ENCODE data around the gene PRELP.

PRELP gene

DNA sequence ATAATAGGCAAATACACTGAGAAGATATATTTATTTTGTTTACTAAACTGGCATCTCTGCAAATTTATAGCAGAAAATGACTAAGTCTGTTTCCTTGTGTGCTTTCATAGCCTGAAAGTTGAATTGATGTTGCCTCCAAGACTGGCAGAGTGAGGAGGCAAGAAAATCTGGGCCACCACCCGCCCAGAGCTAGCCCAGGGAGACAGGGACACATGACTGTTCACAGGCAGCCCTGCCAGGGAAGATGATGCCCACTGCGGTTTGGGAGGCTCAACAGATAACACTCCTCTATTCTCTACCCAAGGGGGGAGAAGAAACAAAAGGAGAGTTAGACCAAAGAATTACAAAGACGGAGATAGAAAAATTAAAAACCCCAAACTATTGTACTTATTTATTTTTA lies 55.5 kb downstream of the PRELP start:
- Histone ChIP-seq H4K20me1 (ENCODE audit: insufficient read depth, low read length) (no peaks in the 10 kb centered on the region), H3K27ac (ENCODE audit: low read length) (no peak overlapping the region), H3K4me3 (ENCODE audit: low read length) (no peak overlapping the region), H3K4me2 (ENCODE audit: low read length) (no peak overlapping the region), H3K4me1 (ENCODE audit: low read length) (peaks cover 2% of the 10 kb centered on the region; the same call in 1 of the 2 replicates), H2AFZ (ENCODE audit: low read depth, low read length) (no peak overlapping the region), H3K36me3 (replicated peaks; ENCODE audit: low read depth, low read length) (no peaks in the 10 kb centered on the region), H3K9me3 (ENCODE audit: insufficient read depth, low read length) (no peaks in the 10 kb centered on the region), H3K27me3 (ENCODE audit: low read depth, low read length) (peaks cover 22% of the 10 kb centered on the region), H3K79me2 (ENCODE audit: low read length) (no peaks in the 10 kb centered on the region), H3K9ac (ENCODE audit: low read length) (no peak overlapping the region)
- TF ChIP-seq, protein P1, sequence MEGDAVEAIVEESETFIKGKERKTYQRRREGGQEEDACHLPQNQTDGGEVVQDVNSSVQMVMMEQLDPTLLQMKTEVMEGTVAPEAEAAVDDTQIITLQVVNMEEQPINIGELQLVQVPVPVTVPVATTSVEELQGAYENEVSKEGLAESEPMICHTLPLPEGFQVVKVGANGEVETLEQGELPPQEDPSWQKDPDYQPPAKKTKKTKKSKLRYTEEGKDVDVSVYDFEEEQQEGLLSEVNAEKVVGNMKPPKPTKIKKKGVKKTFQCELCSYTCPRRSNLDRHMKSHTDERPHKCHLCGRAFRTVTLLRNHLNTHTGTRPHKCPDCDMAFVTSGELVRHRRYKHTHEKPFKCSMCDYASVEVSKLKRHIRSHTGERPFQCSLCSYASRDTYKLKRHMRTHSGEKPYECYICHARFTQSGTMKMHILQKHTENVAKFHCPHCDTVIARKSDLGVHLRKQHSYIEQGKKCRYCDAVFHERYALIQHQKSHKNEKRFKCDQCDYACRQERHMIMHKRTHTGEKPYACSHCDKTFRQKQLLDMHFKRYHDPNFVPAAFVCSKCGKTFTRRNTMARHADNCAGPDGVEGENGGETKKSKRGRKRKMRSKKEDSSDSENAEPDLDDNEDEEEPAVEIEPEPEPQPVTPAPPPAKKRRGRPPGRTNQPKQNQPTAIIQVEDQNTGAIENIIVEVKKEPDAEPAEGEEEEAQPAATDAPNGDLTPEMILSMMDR (IDR thresholded peaks at IDR 0.05; ENCODE audit: low read depth, low read length): no peak
- TF ChIP-seq EZH2phosphoT487 (IDR thresholded peaks at IDR 0.05; ENCODE audit: low read depth): no peak

DNA sequence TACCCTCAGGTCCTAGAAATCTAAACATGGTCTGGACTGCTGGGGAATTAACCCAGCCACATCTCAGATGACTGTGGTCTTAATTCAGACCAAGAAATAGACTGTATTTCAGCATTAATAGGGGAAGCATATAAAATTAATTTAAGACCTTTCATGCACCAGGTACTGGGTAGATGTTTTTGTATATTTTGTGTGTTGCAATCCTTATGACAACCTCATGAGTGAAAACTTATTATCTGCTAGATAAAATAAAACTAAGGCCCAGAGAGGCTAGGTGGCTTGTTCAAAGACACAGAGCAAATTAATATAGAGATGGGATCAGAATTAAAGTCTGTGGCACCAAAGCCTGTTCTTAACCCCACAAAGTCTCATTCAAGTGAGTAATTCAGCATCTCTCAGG lies 58.4 kb downstream of the PRELP start:
- Histone ChIP-seq H2AFZ (ENCODE audit: low read depth, low read length) (no peak overlapping the region), H3K27me3 (ENCODE audit: low read depth, low read length) (peaks cover 33% of the 10 kb centered on the region), H3K4me1 (ENCODE audit: low read length) (peaks cover 2% of the 10 kb centered on the region; the same call in 1 of the 2 replicates), H3K36me3 (replicated peaks; ENCODE audit: low read depth, low read length) (no peaks in the 10 kb centered on the region), H4K20me1 (ENCODE audit: insufficient read depth, low read length) (no peaks in the 10 kb centered on the region), H3K27ac (ENCODE audit: low read length) (no peak overlapping the region), H3K79me2 (ENCODE audit: low read length) (no peaks in the 10 kb centered on the region), H3K9ac (ENCODE audit: low read length) (no peak overlapping the region), H3K4me3 (ENCODE audit: low read length) (no peak overlapping the region), H3K4me2 (ENCODE audit: low read length) (no peak overlapping the region), H3K9me3 (ENCODE audit: insufficient read depth, low read length) (no peaks in the 10 kb centered on the region)
- TF ChIP-seq, protein P1 (IDR thresholded peaks at IDR 0.05; ENCODE audit: low read depth, low read length): no peak
- TF ChIP-seq EZH2phosphoT487 (IDR thresholded peaks at IDR 0.05; ENCODE audit: low read depth): no peak

GRCh38 chr1:203534526-203534925 lies 58.9 kb downstream of the PRELP start:
- H3K36me3 ChIP-seq (replicated peaks; ENCODE audit: low read depth, low read length): no peaks in the 10 kb centered on the region
- H3K9ac ChIP-seq (ENCODE audit: low read length): no peak overlapping the region
- peaks cover 33% of the 10 kb centered on the region for H3K27me3 ChIP-seq (ENCODE audit: low read depth, low read length)
- TF ChIP-seq, protein P1 (IDR thresholded peaks at IDR 0.05; ENCODE audit: low read depth, low read length): no peak
- TF ChIP-seq EZH2phosphoT487 (IDR thresholded peaks at IDR 0.05; ENCODE audit: low read depth): no peak
- no peaks in the 10 kb centered on the region for H3K79me2 ChIP-seq (ENCODE audit: low read length)
- H3K4me3 ChIP-seq (ENCODE audit: low read length): no peak overlapping the region
- no peaks in the 10 kb centered on the region for H4K20me1 ChIP-seq (ENCODE audit: insufficient read depth, low read length)
- H3K4me2 ChIP-seq (ENCODE audit: low read length): no peak overlapping the region
- H2AFZ ChIP-seq (ENCODE audit: low read depth, low read length): no peak overlapping the region
- no peak overlapping the region for H3K27ac ChIP-seq (ENCODE audit: low read length)
- peaks cover under 1% of the 10 kb centered on the region; the same call in 1 of the 2 replicates for H3K4me1 ChIP-seq (ENCODE audit: low read length)
- H3K9me3 ChIP-seq (ENCODE audit: insufficient read depth, low read length): no peaks in the 10 kb centered on the region

DNA sequence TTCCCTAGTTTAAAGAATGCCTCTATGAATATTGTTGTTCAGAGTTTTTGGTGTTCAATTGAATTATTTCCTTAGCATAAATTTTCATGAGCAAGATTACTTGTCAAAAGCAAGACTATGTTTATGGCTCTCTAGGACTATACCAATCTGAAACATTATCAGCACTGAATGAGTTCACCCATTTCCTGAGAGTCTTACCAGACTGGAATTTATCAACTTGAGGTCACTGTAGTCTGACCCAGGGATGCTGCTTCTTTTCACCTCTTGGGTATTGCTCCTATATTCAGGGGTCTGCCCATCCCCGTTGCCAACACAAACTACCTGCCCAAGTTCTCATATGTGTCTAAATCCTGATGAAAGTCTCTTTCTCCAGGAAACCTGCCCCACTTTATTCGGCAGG lies 61.0 kb downstream of the PRELP start:
- no peak for TF ChIP-seq EZH2phosphoT487 (IDR thresholded peaks at IDR 0.05; ENCODE audit: low read depth)
- TF ChIP-seq, protein P1 (IDR thresholded peaks at IDR 0.05; ENCODE audit: low read depth, low read length): no peak
- Histone ChIP-seq H3K9ac (ENCODE audit: low read length) (no peak overlapping the region), H3K9me3 (ENCODE audit: insufficient read depth, low read length) (no peaks in the 10 kb centered on the region), H4K20me1 (ENCODE audit: insufficient read depth, low read length) (no peaks in the 10 kb centered on the region), H3K27ac (ENCODE audit: low read length) (no peak overlapping the region), H2AFZ (ENCODE audit: low read depth, low read length) (no peak overlapping the region), H3K4me3 (ENCODE audit: low read length) (no peak overlapping the region), H3K4me2 (ENCODE audit: low read length) (no peak overlapping the region), H3K79me2 (ENCODE audit: low read length) (no peaks in the 10 kb centered on the region), H3K36me3 (replicated peaks; ENCODE audit: low read depth, low read length) (no peaks in the 10 kb centered on the region), H3K4me1 (ENCODE audit: low read length) (no peaks in the 10 kb centered on the region), H3K27me3 (ENCODE audit: low read depth, low read length) (peaks cover 42% of the 10 kb centered on the region)

Data from OCI-LY3 (cell line).